DMS153 (cell line): Measurements from ENCODE around the gene BFAR.
"Not testable (repeated sequence)": the region's sequence is repeated elsewhere in the genome, so short reads cannot be mapped to it uniquely, and the experiment has no call there.

Experiments
- DNase-seq: peaks from one replicate; lab custom pipeline; 2025; lab: John Stamatoyannopoulos, UW

Gene BFAR

GRCh38 chr16:14636179-14636950, 3.6 kb downstream of the BFAR start:
- not testable (repeated sequence) for DNase-seq

- DNase-seq = not testable (repeated sequence)
Measured at GRCh38 chr16:14636951-14637240, 4.1 kb downstream of the BFAR start.

- DNase-seq = no peak
Measured at GRCh38 chr16:14640538-14640937, 7.8 kb downstream of the BFAR start.

GRCh38 chr16:14641206-14641605, 8.5 kb downstream of the BFAR start:
- no peak for DNase-seq

- DNase-seq = no peak
Measured at GRCh38 chr16:14641926-14642325, 9.2 kb downstream of the BFAR start.

GRCh38 chr16:14649816-14650215, 17.1 kb downstream of the BFAR start:
- no peak for DNase-seq

GRCh38 chr16:14650629-14651028, 17.9 kb downstream of the BFAR start:
- no peak for DNase-seq

- DNase-seq = no peak
Measured at GRCh38 chr16:14652726-14653125, 20.0 kb downstream of the BFAR start.

GRCh38 chr16:14658063-14658462, 25.3 kb downstream of the BFAR start:
- DNase-seq = no peak

- no peak for DNase-seq
Measured at GRCh38 chr16:14667347-14668266, 34.9 kb downstream of the BFAR start.

- no peak for DNase-seq
Measured at GRCh38 chr16:14668556-14669223, 35.9 kb downstream of the BFAR start.

- no peak for DNase-seq
Measured at GRCh38 chr16:14669776-14670175, 37.0 kb downstream of the BFAR start.

GRCh38 chr16:14672403-14672971, 39.7 kb downstream of the BFAR start:
- DNase-seq = no peak

- no peak for DNase-seq
Measured at GRCh38 chr16:14676633-14677032, 43.9 kb downstream of the BFAR start.

- no peak for DNase-seq
Measured at GRCh38 chr16:14677627-14678026, 44.9 kb downstream of the BFAR start.

GRCh38 chr16:14678748-14679497, 46.2 kb downstream of the BFAR start:
- no peak for DNase-seq

GRCh38 chr16:14680396-14680795, 47.6 kb downstream of the BFAR start:
- not testable (repeated sequence) for DNase-seq

- no peak for DNase-seq
Measured at GRCh38 chr16:14681115-14681514, 48.4 kb downstream of the BFAR start.

GRCh38 chr16:14682121-14682520, 49.4 kb downstream of the BFAR start:
- no peak for DNase-seq

GRCh38 chr16:14685870-14686793, 53.4 kb downstream of the BFAR start:
- DNase-seq = not testable (repeated sequence)
